H9 (cell line): ENCODE measurements around the gene JUNB. TPM values are rescaled to one million over a fixed set of nuclear protein-coding genes. Genes with fewer than 3 reads are reported as not detected.

ENCODE experiments used
- DNase-seq: peaks from one replicate; pipeline ENCODE4 v3.0.0-alpha.2; 2017
- H2AFZ ChIP-seq: one replicate; pipeline ENCODE4 v1.6.1; 2013; ENCODE audit warnings: mild to moderate bottlenecking, low read length, control low read depth, moderate library complexity
- H2AK5ac ChIP-seq: 2 replicates; pipeline ENCODE4 v1.6.1; 2013; ENCODE audit warnings: low read length, control low read depth, mixed read lengths; ENCODE audit not compliant: insufficient read length
- H2BK120ac ChIP-seq: one replicate; pipeline ENCODE4 v1.6.1; 2013; ENCODE audit warnings: low read depth, mild to moderate bottlenecking, low read length, control low read depth, inconsistent platforms; ENCODE audit not compliant: poor library complexity, severe bottlenecking
- H2BK12ac ChIP-seq: 2 replicates; pipeline ENCODE4 v1.6.1; 2013; ENCODE audit warnings: low read length, control low read depth, mixed read lengths, low read depth; ENCODE audit not compliant: insufficient read length
- H2BK15ac ChIP-seq: 2 replicates; pipeline ENCODE4 v1.6.1; 2013; ENCODE audit warnings: low read depth, low read length, control low read depth
- H2BK20ac ChIP-seq: one replicate; pipeline ENCODE4 v1.6.1; 2013; ENCODE audit warnings: low read depth, mild to moderate bottlenecking, low read length, control low read depth, inconsistent platforms; ENCODE audit not compliant: poor library complexity, severe bottlenecking
- H2BK5ac ChIP-seq: 2 replicates; pipeline ENCODE4 v1.6.1; 2013; ENCODE audit warnings: low read length, control low read depth, mixed read lengths; ENCODE audit not compliant: insufficient read length
- H3K14ac ChIP-seq: 2 replicates; pipeline ENCODE4 v1.6.1; 2013; ENCODE audit warnings: low read length, control low read depth; ENCODE audit not compliant: insufficient read depth
- H3K18ac ChIP-seq: 2 replicates; pipeline ENCODE4 v1.6.1; 2013; ENCODE audit warnings: low read depth, mild to moderate bottlenecking, mixed read lengths, low read length, control low read depth; ENCODE audit not compliant: insufficient read length
- H3K23ac ChIP-seq: 2 replicates; pipeline ENCODE4 v1.6.1; 2013; ENCODE audit warnings: low read length, control low read depth, mixed read lengths, low read depth; ENCODE audit not compliant: insufficient read length
- H3K23me2 ChIP-seq: 2 replicates; pipeline ENCODE4 v1.6.1; 2013; ENCODE audit warnings: low read depth, mild to moderate bottlenecking, mixed read lengths, low read length, control low read depth; ENCODE audit not compliant: insufficient read length, poor library complexity, severe bottlenecking
- H3K27ac ChIP-seq: 2 replicates; pipeline ENCODE4 v1.5.1; 2013; ENCODE audit warnings: low read length, control low read depth, mixed read lengths, low read depth; ENCODE audit not compliant: insufficient read length
- H3K27me3 ChIP-seq: 2 replicates; pipeline ENCODE4 v1.6.1; 2013; ENCODE audit warnings: low read length, control low read depth, inconsistent platforms; ENCODE audit not compliant: insufficient read depth
- H3K4ac ChIP-seq: 2 replicates; pipeline ENCODE4 v1.6.1; 2013; ENCODE audit warnings: low read depth, mild to moderate bottlenecking, control low read depth, inconsistent platforms, low read length, moderate library complexity
- H3K4me1 ChIP-seq: 2 replicates; pipeline ENCODE4 v1.6.1; 2013; ENCODE audit warnings: low read length, control low read depth, inconsistent platforms; ENCODE audit not compliant: insufficient read depth
- H3K4me2 ChIP-seq: 2 replicates; pipeline ENCODE4 v1.6.1; 2013; ENCODE audit warnings: low read length, control low read depth, mixed read lengths; ENCODE audit not compliant: insufficient read length, insufficient read depth
- H3K56ac ChIP-seq: 2 replicates; pipeline ENCODE4 v1.6.1; 2013; ENCODE audit warnings: low read depth, mild to moderate bottlenecking, mixed read lengths, low read length, control low read depth; ENCODE audit not compliant: insufficient read length
- H3K79me1 ChIP-seq: 2 replicates; pipeline ENCODE4 v1.6.1; 2013; ENCODE audit warnings: low read depth, mild to moderate bottlenecking, moderate library complexity, low read length, control low read depth, inconsistent platforms; ENCODE audit not compliant: insufficient read depth, poor library complexity, severe bottlenecking
- H3K79me2 ChIP-seq: 2 replicates; pipeline ENCODE4 v1.6.1; 2013; ENCODE audit warnings: low read length, control low read depth, inconsistent platforms; ENCODE audit not compliant: insufficient read depth
- H3K9ac ChIP-seq: 2 replicates; pipeline ENCODE4 v1.6.1; 2013; ENCODE audit warnings: low read length, control low read depth, mixed read lengths; ENCODE audit not compliant: insufficient read length; ENCODE audit errors: extremely low read depth
- H3K9me3 ChIP-seq: one replicate; pipeline ENCODE4 v1.6.1; 2013; ENCODE audit warnings: low read depth, low read length, inconsistent platforms; ENCODE audit not compliant: control insufficient read depth
- H3T11ph ChIP-seq: one replicate; pipeline ENCODE4 v1.6.1; 2013; ENCODE audit warnings: mild to moderate bottlenecking, low read length, control low read depth, inconsistent platforms
- H4K20me1 ChIP-seq: one replicate; pipeline ENCODE4 v1.6.1; 2013; ENCODE audit not compliant: control insufficient read depth, insufficient read length, insufficient read depth
- H4K5ac ChIP-seq: 2 replicates; pipeline ENCODE4 v1.6.1; 2013; ENCODE audit warnings: low read depth, mild to moderate bottlenecking, mixed read lengths, low read length, control low read depth; ENCODE audit not compliant: insufficient read length
- H4K8ac ChIP-seq: replicated peaks from 2 replicates; pipeline ENCODE4 v1.6.1; 2013; ENCODE audit warnings: low read length, control low read depth, mixed read lengths, low read depth; ENCODE audit not compliant: insufficient read length
- H4K91ac ChIP-seq: 2 replicates; pipeline ENCODE4 v1.6.1; 2013; ENCODE audit warnings: low read depth, mild to moderate bottlenecking, moderate library complexity, mixed read lengths, low read length, control low read depth; ENCODE audit not compliant: insufficient read length
- H3K27ac Mint-ChIP-seq, 3 experiments: 2 replicates in 2 of 3; 3 replicates in 1 of 3; pipeline ENCODE4 v1.8.0; 2020 to 2021; ENCODE audit warnings: mixed read lengths in 3 of 3, mild to moderate bottlenecking in 1 of 3, moderate library complexity in 1 of 3
- H3K27me3 Mint-ChIP-seq: 2 replicates; pipeline ENCODE4 v1.8.0; 2021; ENCODE audit warnings: low read depth, mild to moderate bottlenecking, moderate library complexity, mixed read lengths
- H3K36me3 Mint-ChIP-seq, 3 experiments: 2 replicates in 2 of 3; 3 replicates in 1 of 3; pipeline ENCODE4 v1.8.0; 2020 to 2021; ENCODE audit warnings: low read depth in 3 of 3, mixed read lengths in 3 of 3; ENCODE audit not compliant: insufficient read depth in 1 of 3
- H3K4me1 Mint-ChIP-seq, 2 experiments: 2 replicates each; pipeline ENCODE4 v1.8.0; 2020; ENCODE audit warnings: mixed read lengths in 2 of 2
- H3K4me3 Mint-ChIP-seq, 2 experiments: 2 replicates in 1 of 2; 3 replicates in 1 of 2; pipeline ENCODE4 v1.8.0; 2020 to 2021; ENCODE audit warnings: mild to moderate bottlenecking in 2 of 2, mixed read lengths in 2 of 2, moderate library complexity in 1 of 2
- H3K9me3 Mint-ChIP-seq, 2 experiments: 2 replicates in 1 of 2; 3 replicates in 1 of 2; pipeline ENCODE4 v1.8.0; 2020; ENCODE audit warnings: mild to moderate bottlenecking in 2 of 2, mixed read lengths in 2 of 2, moderate library complexity in 1 of 2
- WGBS: extraction: QIAGEN DNeasy Blood & Tissue Kit; methylation state at CpG from one replicate; pipeline ENCODE4 v1.1.7; 2013; ENCODE audit warnings: missing lambda C conversion rate, low lambda C conversion rate, mixed read lengths; ENCODE audit not compliant: insufficient read length; ENCODE audit errors: extremely low coverage; 5-methylcytosine and 5-hydroxymethylcytosine counted together
- total RNA-seq: library from RNA; stranded (reverse); gene quantifications from 2 replicates; pipeline ENCODE4 v1.2.1, GENCODE V29; 2021
- TF ChIP-seq, protein P1 (sequence below): fragments of 200-600 bp; sonication (generic); conservative IDR thresholded peaks from 3 replicates; pipeline ENCODE4 v1.8.0; 2021; ENCODE audit warnings: antibody characterized with exemption, mild to moderate bottlenecking

Gene JUNB
- total RNA-seq, 1 experiment from 2014 or later = 15.9 TPM

DNA sequence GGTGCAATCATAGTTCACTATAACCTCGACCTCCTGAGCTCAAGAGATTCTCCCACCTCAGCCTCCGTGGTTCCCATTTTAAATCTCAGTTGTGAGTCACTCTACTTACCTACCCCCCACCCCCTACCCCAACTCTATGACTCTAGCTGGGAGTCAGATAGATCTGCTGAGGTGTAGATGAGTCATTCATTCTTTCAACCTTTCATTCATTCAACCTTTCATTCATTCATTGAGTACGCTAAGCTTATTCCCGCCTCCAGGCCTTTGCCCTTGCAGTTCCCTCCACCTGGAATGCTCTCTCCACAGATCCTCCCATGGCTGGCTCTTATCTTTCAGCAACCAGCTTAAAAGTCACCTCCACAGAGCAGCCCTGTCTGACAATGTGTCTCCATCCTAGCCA is 45.9 kb downstream of the JUNB start:
- H3K27ac Mint-ChIP-seq = peak overlapping the region in 1 of 3 experiments; percentile 40; a peak in 1 of 7 replicates
- no peak overlapping the region for H2AFZ ChIP-seq
- no peak overlapping the region for H2BK20ac ChIP-seq
- H3K23ac ChIP-seq = no peak overlapping the region
- H3K9me3 Mint-ChIP-seq = no peaks in the 10 kb centered on the region; a peak in 1 of 5 replicates
- no peak overlapping the region for H2BK5ac ChIP-seq
- H3K79me1 ChIP-seq = no peaks in the 10 kb centered on the region
- peaks cover 3% of the 10 kb centered on the region; the same call in 1 of the 2 replicates for H3K27me3 ChIP-seq
- H3K14ac ChIP-seq = no peak overlapping the region
- no peak overlapping the region for H4K8ac ChIP-seq
- H2BK12ac ChIP-seq = no peak overlapping the region
- no CpG with 5 or more reads among the region's 4 CpGs for WGBS
- peaks cover 0 to 4% (median 3%) of the 10 kb centered on the region in 3 experiments; a peak in 3 of 7 replicates for H3K36me3 Mint-ChIP-seq
- H3K27ac ChIP-seq = no peak overlapping the region
- DNase-seq = no peak
- H3K79me2 ChIP-seq = no peaks in the 10 kb centered on the region
- no peak overlapping the region for H3K18ac ChIP-seq
- TF ChIP-seq, protein P1, sequence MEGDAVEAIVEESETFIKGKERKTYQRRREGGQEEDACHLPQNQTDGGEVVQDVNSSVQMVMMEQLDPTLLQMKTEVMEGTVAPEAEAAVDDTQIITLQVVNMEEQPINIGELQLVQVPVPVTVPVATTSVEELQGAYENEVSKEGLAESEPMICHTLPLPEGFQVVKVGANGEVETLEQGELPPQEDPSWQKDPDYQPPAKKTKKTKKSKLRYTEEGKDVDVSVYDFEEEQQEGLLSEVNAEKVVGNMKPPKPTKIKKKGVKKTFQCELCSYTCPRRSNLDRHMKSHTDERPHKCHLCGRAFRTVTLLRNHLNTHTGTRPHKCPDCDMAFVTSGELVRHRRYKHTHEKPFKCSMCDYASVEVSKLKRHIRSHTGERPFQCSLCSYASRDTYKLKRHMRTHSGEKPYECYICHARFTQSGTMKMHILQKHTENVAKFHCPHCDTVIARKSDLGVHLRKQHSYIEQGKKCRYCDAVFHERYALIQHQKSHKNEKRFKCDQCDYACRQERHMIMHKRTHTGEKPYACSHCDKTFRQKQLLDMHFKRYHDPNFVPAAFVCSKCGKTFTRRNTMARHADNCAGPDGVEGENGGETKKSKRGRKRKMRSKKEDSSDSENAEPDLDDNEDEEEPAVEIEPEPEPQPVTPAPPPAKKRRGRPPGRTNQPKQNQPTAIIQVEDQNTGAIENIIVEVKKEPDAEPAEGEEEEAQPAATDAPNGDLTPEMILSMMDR = no peak
- no peaks in the 10 kb centered on the region for H4K20me1 ChIP-seq
- no peak overlapping the region for H3K9ac ChIP-seq
- no peak overlapping the region for H3K56ac ChIP-seq
- no peak overlapping the region for H2AK5ac ChIP-seq
- H4K5ac ChIP-seq = no peak overlapping the region
- no peak overlapping the region for H3K4me2 ChIP-seq
- peaks cover 47 to 48% of the 10 kb centered on the region in 2 experiments for H3K4me1 Mint-ChIP-seq
- no peak overlapping the region for H3K4ac ChIP-seq
- H3K23me2 ChIP-seq = peaks cover 10% of the 10 kb centered on the region
- H2BK15ac ChIP-seq = no peak overlapping the region
- H3K9me3 ChIP-seq = no peaks in the 10 kb centered on the region
- peaks cover 2% of the 10 kb centered on the region; the same call in 1 of the 2 replicates for H3K4me1 ChIP-seq
- no peak overlapping the region for H2BK120ac ChIP-seq
- peaks cover 26% of the 10 kb centered on the region for H3K27me3 Mint-ChIP-seq
- H3K4me3 Mint-ChIP-seq = peak overlapping the region; percentile 55 to 77; a peak in 4 of 5 replicates
- no peak overlapping the region for H3T11ph ChIP-seq
- no peak overlapping the region for H4K91ac ChIP-seq
